GM12891 (cell line): Measurements from ENCODE around the gene ACSM6.

Experiments
- PAX5 ChIP-seq: IDR thresholded peaks from 2 replicates; pipeline ENCODE4 v1.6.1; 2011; ENCODE audit warnings: low read length, moderate library complexity, mild to moderate bottlenecking; ENCODE audit not compliant: insufficient read depth, severe bottlenecking
- POLR2A ChIP-seq: IDR thresholded peaks from 2 replicates; pipeline ENCODE4 v1.6.1; 2011; ENCODE audit warnings: low read depth, low read length, control low read depth
- POLR2AphosphoS5 ChIP-seq: IDR thresholded peaks from 2 replicates; pipeline ENCODE4 v1.6.1; 2011; ENCODE audit warnings: low read depth, low read length, control low read depth
- SPI1 ChIP-seq: IDR thresholded peaks from 2 replicates; pipeline ENCODE4 v1.6.1; 2011; ENCODE audit warnings: low read depth, low read length, control low read depth
- TAF1 ChIP-seq: IDR thresholded peaks from 2 replicates; pipeline ENCODE4 v1.6.1; 2011; ENCODE audit warnings: low read depth, low read length, control low read depth

DNA sequence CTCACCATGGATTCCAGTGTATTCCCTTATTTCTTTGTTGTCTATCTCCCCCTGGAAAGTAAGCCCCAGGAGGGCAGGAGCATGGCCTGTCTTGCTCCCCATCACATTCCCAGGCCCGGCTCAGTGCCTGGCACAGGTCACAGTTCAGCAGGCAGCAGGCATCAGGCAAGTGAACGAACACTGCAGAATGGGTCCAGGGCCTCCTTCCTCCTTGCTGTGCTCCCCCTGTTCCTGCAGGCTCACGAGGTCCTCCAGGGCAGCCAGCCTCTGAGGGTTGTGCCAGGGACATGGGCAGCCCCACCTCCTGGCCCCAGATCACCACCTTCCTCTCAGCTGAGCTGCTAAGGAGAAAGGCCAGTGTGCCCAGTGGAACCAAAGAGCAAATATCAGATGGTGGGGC lies 55.0 kb downstream of the ACSM6 start:
- no peak for TF ChIP-seq SPI1
- TF ChIP-seq POLR2AphosphoS5, result no peak
- TF ChIP-seq TAF1, result no peak
- TF ChIP-seq POLR2A, result no peak
- no peak for TF ChIP-seq PAX5
